22Rv1 (cell line): Measurements from ENCODE around the gene ZFP1.
"Not testable (repeated sequence)": the region's sequence is repeated elsewhere in the genome, so short reads cannot be mapped to it uniquely, and the experiment has no call there.

Experiments
- H3K27ac ChIP-seq: fragments of 450-650 bp; 2 replicates; pipeline ENCODE4 v1.5.1; 2017
- ZFX ChIP-seq: fragments of 450-650 bp; IDR thresholded peaks from 2 replicates; pipeline ENCODE4 v1.6.1; 2017; ENCODE audit warnings: antibody characterized with exemption, borderline replicate concordance
- TF ChIP-seq, protein P1 (sequence below): fragments of 450-650 bp; IDR thresholded peaks from 2 replicates; pipeline ENCODE4 v1.5.1; 2017; ENCODE audit warnings: mild to moderate bottlenecking

Gene ZFP1

GRCh38 chr16:75121949-75122568 is 26.3 kb upstream of the ZFP1 start:
- H3K27ac ChIP-seq, result no peak overlapping the region
- TF ChIP-seq, protein P1, sequence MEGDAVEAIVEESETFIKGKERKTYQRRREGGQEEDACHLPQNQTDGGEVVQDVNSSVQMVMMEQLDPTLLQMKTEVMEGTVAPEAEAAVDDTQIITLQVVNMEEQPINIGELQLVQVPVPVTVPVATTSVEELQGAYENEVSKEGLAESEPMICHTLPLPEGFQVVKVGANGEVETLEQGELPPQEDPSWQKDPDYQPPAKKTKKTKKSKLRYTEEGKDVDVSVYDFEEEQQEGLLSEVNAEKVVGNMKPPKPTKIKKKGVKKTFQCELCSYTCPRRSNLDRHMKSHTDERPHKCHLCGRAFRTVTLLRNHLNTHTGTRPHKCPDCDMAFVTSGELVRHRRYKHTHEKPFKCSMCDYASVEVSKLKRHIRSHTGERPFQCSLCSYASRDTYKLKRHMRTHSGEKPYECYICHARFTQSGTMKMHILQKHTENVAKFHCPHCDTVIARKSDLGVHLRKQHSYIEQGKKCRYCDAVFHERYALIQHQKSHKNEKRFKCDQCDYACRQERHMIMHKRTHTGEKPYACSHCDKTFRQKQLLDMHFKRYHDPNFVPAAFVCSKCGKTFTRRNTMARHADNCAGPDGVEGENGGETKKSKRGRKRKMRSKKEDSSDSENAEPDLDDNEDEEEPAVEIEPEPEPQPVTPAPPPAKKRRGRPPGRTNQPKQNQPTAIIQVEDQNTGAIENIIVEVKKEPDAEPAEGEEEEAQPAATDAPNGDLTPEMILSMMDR, result no peak
- no peak for TF ChIP-seq ZFX

- H3K27ac ChIP-seq, result no peak overlapping the region
- no peak for TF ChIP-seq ZFX
- TF ChIP-seq, protein P1, result no peak
Observed at GRCh38 chr16:75122609-75123008, 25.7 kb upstream of the ZFP1 start.

DNA sequence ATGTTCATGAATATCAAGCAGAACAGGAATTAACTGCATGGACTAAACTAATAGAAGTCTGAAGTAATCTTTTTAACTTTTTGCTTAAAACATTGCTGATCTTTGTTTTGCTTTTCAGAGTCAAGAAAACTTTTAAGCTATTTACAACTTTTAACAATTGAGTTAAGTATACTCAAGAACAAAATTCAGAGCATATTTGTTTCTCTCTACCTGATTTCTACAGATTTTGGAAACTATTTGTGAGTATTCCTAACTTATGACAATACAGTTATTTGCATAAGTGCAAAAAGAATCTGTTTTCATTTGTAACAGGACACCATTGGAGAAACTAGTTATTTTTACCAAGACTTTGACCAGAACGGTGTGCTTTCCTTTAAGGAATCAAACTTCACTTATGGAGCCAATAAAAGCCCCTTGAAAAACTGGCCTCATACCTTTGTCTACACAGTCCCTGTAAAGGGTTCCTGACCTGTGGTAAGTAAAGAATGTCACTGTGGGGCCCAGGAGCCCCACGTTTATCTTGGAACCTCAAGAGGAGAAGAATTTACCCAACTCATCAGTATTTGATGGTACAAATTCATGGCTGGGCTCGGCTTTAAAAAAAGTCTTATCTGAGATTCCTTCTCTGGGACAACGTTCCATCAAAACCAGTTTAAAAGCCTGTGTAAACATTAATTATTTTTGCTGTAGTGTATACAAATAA is 20.5 kb upstream of the ZFP1 start:
- no peak overlapping the region for H3K27ac ChIP-seq
- TF ChIP-seq, protein P1, result no peak
- TF ChIP-seq ZFX, result no peak

GRCh38 chr16:75129421-75130149 is 18.7 kb upstream of the ZFP1 start:
- H3K27ac ChIP-seq, result not testable (repeated sequence)

GRCh38 chr16:75130150-75130771 is 18.1 kb upstream of the ZFP1 start:
- TF ChIP-seq ZFX, result no peak
- TF ChIP-seq, protein P1, result no peak
- no peak overlapping the region for H3K27ac ChIP-seq

DNA sequence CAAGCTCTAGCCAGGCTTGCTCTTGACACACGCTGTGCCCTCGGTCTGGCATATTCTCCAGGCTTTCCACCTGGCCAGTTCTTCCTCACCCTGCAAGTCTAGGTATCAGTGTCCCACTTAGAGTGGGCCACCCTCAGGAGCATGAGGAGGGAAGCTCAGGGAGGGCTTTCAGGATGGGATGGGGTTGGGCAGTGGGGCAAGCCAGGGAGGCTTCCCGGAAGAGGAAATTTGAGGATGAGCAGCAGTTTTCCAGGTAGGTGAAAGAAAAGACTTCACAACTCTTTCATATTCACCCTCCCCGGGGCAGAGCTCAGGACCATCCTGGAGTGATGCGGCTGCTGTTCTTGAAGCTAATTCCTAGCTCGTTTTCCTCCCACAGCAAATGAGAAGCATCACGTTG is 17.2 kb upstream of the ZFP1 start:
- TF ChIP-seq, protein P1, result no peak
- no peak for TF ChIP-seq ZFX
- H3K27ac ChIP-seq, result no peak overlapping the region

DNA sequence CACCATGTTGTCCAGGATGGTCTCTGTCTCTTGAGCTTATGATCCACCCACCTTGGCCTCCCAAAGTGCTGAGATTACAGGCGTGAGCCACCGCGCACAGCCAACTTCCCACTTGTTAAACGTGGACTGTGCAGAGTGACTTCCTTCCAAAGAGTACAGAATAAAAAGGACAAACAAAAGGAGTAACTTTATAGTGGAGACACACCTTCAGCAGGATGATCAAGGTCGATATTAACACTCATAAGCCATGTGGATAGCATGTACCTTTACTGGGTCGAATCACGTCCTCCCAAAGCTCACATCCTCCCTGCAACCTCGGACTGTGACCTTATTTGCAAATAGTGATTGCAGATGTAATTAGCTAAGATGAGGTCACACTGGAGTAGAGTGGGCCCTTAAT is 10.1 kb upstream of the ZFP1 start:
- no peak for TF ChIP-seq ZFX
- TF ChIP-seq, protein P1, result no peak
- H3K27ac ChIP-seq, result no peak overlapping the region
